ENCODE results near the gene AFF2.

The AFF2 gene

DNA sequence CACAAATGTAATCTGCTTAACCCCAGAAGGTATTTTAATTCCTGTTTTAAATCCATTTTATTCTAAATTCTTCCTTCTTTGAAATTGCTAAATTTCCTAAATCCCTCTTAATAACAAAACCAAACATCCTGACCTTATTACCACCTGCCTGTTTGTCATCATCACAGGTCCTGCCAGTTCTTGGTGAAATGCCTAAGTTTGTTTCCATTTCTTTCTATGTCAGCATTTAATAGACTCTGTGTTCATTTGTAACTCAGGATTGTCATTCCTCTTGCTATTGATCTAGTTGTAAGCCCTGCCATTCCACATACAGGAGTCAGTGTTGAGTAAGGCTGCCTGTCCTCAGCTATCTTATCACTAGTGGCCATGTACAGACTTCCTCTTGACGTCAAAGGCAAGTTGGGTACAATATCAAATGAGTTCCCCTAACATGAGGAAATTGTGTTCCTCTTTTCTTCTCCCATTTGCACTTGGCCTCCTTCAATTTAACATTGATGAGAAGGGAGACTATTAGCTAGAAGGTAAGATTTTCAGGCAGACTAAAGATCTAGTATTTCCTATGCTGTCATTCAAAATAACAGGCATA is 440.1 kb downstream of the AFF2 start:
- no peak for DNase-seq

DNA sequence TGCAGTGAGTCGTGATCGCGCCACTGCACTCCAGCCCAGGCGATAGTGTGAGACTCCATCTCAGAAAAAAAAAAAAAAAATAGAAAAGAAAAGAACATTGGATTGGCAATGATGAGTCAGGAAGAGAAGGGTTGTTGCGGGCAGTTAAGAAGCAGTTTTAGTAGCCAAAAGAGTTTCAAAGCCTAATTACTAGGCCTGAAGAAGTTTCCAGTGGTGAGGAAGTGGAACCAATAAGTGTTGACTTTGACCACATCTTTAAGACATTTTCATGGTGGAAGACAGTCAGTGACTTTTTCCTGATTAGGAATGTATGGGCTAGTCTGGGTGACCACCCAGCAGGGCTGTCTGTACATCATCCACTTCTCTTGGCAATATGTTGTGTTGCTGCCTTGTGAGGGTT is 442.3 kb downstream of the AFF2 start:
- no peak for DNase-seq

DNA sequence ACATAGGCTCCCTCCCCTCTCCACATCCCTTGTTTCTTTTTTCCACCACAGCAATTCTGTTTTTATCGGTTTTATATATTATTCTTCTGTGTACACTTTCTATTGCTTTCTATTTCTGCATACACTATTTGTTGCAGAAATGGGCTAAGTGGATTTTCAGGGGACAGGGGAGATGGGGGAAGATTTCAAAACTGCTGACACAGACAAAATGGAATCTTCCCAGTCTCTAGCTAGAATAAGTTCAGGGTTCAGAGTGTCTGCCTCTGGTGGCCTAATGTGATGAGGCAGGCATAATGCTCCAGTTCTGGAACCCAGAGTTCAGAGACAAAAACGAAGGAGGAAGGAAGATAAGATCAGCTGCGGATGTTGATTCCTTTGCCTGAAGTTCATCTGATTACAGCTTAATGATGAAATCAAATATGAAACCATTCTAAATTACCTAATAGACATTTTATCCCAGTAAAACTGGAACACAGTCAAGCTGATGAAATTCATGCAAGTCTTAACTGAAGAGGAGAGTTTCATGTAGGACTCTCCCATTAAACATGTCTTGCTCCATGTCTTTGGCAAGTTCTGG is 447.1 kb downstream of the AFF2 start:
- DNase-seq: no peak

DNA sequence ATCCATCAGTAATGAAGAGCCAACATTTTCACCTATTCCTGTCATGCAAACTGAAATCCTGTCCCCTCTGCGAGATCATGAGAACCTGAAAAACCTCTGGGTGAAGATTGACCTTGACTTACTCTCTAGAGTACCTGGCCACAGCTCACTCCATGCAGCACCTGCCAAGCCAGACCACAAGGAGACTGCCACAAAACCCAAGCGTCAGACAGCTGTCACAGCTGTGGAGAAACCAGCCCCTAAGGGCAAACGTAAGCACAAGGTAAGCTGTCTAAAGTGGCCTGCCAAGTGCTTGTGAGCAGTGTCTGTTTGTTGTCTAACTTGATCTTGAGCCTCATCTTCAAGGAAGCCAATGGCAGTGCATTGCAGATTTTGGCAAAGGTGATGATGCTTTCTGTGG is 455.9 kb downstream of the AFF2 start:
- no peak for DNase-seq

DNA sequence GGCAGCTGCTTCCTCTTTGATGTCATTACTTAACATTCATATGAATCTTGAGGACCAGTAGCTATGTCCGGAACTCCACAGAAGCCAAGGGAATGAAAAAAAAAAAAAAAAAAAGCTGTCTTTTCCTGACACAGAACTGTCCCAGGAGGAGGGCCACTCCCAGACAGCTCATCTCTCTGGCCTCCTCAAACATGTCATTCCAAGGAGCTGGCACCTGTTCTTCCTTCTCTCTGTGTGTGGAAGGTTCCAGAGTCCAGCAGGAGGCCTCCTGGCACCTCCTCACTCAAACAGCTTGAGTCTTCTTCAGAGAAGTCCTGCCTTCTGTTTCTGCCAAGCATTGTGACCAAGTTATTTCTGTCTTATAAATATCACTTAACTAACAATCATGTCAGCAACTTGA is 458.5 kb downstream of the AFF2 start:
- no peak for DNase-seq

DNA sequence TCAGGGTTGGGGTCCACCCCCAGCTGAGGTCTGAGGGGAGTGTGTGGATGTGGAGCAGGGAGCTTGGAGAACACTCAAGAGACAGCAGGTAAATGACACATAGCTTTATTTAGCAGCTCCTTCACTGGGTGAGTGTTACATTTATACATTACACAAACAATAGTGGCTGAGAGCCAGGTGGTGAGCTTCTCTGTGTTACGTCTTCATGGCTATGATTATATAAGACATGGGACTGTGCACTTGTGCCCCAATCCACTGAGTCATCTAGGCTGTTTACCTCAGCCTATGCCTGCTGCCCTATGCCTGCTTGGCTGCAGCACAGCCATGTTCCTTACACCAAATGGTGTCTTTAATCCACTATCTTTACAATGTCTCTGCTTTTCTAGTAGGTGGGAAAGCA is 459.6 kb downstream of the AFF2 start:
- no peak for DNase-seq

DNA sequence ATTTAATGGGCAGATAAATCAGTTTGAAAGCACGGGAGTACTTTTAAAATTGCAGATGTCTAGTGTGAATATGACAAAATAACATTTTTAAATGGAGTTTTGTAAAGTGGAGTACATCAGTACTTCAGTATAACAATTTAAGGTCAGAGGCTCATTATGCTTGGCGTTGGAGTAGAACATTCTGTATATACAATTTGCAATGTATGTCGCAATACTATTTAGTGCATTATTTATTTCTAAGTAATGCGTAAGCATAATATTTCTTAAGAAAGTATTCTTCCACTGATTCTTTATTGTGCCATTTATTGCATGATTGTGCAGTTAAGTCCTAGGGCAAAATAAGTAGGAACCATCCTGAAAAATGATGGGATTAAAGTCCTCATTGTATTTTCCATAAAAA is 461.6 kb downstream of the AFF2 start:
- no peak for DNase-seq

DNA sequence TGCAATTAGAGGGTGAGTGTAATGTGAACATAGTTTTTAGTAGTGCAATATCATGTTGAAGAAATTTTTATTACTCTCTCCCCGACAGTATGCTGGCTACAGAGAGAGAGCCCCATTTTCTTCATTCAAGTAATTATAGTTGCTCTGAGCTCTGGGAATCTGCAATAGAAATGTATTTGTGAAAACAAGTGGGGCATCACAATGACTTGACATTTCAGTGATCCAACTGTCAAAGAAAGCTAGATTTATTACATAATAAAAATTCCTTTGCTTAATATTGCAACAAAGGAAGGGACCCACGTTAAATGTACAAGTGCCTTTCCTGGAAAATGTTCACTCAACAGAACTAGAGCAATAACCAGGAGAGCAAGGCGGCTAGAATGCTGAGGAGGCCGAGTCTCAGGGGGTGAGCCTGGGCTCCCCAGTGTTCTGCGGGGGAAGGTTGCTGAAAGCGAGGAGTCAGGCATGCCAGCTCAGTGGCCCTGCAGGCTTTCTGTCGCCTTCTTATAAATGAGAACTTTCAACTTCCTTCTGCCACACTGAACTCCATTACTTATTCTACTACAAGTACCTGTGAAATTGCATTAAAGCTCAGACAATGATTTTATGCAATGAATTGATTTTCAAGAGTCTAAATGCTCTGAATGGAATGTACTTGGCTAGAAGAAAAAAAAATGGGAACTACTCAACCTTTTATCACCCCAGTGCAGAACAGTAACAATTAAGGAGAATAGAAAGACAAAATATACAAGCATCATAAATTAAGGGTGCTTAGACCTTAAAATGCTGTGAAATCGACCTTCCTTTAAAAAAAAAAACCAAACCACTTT is 476.4 kb downstream of the AFF2 start:
- no peak for DNase-seq

DNA sequence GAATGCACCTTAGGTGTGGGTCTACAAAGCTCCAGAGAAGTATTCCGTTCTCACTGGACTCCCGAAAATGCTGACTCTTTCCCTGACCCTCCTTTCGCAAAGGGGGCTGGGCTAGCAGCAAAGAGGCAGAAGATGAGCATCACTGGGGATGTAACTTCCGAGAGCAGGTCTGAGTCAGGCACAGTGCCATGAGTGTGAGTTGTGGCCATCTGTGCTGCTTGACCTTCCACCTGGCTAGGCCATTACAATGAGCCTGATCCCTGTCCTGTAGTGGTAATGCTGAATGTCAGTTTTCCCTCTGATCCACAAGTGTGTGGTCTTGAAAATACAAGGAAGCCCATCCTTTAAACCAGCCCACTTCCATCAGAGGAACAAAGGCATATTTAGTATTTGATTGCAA is 479.4 kb downstream of the AFF2 start:
- DNase-seq: no peak

DNA sequence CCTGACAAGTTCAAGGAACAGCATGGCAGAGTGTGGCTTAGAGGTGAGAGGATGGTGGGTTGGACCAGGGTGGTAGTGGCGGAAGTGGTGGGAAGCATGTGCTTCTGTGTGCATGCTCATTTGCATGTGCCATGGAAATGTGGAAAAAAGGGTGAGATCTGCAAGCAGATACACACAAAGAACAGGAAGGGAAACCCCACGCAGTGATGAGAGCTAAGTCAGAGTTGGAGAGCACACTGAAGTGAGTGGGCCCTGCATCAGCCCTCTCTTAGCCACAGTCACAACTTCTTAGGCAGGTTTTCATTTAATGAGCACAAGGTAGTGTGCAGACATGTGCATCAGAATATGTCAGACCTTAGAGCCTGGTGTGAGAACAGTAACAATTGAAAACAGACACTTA is 483.8 kb downstream of the AFF2 start:
- DNase-seq: no peak

DNA sequence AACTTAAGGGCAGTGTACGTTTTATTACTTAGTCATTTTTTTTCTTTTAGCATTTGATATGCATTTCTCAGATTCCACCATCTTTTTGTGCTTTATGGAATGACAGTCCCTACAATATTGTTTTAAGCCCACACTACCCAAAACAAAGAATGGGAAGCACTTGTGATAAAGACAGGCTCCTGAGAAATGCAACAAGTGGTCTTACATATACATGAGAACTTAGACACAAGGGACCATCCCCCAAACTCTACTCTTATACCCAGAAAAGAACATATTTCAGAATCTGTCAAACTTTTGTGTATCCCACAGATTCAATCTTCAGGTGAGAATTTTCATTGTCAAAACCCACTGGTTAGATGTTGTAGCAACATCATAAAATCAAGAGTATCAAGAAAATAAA is 491.1 kb downstream of the AFF2 start:
- DNase-seq: no peak

DNA sequence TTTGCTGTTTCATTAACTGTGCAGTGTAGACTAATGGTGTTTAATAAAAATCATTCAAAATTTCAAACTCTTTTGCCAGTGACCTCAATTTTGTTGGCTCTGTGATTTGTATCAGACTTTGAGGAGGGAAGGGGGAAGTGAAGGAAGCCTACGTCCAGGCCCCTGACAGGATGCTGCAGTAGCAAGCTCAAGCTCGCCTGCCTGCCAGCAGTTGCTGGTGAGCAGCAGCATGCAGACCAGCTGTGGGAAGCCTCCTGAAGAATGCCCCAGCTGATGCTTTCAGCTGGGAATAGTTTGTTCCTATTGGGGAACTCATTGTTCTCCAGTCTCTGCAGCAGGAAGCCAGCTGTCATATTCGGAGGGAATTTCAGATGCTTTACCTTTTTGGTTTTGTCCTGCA is 495.2 kb downstream of the AFF2 start:
- DNase-seq: no peak

DNA sequence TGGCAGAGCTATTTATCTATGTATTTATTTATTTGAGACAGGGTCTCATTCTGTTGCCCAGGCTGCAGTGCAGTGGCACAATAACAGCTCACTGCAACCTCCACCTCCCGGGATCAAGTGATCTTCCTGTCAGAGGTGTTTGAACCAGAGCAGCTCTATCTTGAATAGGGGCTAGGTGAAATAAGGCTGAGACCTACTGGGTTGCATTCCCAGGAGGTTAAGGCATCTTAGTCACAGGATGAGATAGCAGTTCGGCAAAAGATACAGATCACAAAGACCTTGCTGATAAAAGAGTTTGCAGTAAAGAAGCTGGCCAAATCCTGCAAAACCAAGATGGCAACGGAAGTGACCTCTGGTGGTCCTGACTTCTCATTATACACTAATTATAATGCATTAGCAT is 501.9 kb downstream of the AFF2 start:
- no peak for DNase-seq

DNA sequence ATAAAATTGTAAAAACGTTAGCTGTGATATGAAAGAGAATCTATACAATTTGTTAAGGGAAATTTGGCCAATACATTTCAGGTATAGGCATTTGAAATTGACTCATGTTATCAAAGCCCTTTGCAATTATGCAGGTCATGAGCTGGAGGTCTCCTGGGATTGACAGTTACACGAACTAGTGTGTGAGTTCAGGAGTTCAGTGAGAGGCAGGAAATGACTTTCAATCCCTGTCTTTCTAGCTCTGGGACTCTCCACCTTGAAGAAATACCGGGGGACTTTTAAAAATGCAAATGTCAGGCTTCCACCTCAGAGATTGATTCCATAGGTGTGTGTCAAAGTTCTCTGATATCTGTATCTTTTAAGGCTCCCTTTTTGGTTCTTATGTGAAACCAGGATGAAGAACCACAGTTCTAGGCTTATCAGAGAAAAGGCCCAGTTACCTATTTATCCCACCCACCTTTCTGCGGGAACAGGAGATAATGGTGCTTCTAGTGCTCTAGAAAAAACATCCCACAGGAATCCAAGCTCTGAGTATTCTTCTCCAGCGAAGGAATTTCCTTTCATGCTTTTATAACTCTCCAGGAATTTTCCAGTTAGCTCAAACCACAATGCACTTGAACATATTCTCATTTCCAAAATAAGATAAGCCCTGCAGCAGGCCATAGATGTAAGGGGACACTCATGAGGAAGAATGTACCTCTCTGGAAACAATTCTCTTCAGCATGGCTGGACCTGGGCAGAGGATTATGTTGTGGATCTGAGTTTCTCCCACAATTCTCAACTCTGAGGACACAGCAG is 503.6 kb downstream of the AFF2 start:
- DNase-seq: no peak

DNA sequence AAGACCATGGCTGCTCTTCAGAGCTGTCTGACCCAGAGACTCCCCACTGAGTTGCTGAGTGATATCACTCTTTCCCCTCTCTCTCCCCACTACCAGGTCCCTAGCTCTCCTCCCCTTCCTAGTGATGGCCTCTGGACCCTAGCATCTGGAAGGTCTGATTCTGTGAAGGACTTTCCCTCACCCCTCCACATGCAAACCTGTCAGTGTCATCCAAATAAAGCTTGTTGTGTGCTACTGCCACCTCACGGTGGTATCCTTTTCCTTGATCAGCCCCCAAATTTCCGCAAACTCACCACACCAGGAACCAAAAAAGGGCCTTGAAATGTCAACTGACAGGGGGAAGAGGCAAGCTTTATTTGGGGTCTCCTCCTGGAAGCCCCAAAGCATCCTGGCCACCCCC is 504.5 kb downstream of the AFF2 start:
- no peak for DNase-seq

DNA sequence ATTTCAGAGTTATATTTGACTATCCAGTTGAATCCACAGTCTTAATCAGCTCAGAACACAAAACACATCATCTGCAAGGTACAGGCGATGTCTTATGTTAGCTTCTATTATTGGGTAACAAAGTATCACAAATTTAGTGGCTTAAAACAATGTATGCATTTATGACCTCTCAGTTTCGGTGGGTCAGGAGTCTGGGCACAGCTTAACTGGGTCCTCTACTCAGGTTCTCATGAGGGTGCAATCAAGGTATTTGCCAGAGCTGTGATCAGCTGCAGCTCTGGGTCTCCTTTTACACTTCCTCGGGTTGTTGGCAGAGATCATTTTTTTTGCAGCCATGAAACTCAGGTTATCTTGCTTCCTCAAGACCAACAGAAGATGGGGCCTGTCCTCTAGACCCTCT is 505.8 kb downstream of the AFF2 start:
- DNase-seq: no peak

DNA sequence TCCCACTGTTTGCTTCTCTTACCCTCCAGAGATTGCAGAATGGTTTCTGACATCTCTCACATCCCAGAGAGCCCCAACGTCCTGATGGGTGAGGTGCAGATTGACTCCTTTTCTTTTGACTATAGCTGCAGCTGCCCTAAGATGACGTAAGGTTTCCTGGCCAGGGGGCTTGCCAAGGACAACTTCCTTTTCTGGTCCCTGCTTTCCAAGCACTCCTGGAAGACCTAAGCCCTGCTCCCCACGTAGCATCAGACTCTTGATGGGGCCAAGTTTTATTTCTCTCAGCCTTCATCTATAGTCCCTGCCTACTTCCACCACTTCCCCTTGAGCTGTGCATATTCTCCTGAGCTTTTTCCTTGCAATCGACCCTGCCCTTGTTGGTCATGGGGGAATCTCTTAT is 507.0 kb downstream of the AFF2 start:
- DNase-seq: no peak

DNA sequence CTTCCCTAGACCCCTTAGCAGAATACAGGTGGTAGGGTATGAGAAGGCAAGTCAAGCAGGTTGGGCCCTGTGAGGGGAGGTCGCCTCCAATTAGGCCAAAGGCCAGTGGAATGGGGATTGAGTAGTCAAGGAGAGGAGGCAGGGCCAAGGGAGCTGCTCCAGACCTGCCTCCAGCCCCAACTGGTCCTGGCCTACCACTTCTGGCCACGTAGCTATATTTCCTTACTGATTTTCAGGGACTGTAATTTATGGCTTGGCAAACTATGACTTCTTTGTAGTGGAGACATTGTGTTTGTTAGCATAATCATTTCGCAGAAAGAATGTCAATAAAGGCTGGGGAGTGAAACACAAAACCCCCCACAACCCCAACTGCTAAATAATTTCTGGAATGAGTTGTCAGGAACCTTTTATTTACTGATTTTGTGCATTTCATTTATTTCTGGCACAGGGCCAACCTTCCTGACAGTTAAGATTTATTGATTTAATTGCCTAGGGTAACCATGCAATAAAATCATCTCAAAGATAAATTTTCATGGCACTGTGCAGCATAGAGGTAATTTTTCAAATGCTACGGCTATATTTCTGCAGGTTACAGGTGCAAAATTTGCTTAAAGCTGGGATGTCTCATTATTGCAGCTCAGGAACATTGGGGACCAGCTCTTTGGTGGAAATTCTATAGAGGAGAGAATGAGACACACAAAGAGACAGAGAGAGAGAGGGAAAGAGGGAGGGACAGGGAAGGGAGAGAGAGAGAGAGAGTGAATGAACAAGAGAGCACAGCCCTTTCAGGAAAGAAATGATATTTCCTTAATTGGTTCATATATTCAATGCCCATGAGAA is 509.8 kb downstream of the AFF2 start:
- DNase-seq: no peak

DNA sequence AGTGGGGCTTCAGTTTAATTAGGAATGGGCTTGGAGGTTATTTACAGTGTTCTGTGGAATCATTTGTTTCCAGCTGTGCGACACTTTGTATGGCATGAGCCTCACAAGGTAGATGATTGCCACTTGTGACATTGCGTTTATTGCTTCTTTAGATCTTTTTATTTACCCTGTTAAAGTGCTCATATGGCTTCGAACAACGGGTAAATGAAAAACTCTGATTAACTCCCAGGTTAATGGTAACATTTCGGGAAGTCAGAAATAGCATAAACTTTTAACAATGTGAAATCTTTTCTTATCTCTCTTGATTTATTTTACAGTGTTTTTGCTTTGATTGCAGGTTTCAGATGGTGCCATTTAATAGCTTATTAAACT is 510.4 kb downstream of the AFF2 start:
- DNase-seq: no peak

DNA sequence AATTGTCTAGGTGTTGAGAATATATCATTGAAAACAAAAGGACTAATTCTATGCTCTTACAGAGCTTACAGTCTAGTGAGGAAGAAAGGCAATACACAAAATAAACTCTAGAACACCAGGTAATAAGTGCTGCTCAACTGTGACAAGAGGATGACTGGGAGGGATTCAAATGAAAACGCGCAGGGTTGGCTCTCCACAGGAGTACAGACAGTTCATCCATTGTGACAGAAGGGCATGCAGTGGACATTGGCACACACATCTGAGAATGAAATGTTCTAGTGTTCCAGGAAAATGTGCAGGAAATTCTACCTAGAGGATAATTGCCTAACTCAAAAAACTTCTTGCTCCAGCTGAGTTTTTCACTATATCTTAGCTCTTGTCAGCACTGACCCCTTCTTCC is 512.7 kb downstream of the AFF2 start:
- DNase-seq: no peak

DNA sequence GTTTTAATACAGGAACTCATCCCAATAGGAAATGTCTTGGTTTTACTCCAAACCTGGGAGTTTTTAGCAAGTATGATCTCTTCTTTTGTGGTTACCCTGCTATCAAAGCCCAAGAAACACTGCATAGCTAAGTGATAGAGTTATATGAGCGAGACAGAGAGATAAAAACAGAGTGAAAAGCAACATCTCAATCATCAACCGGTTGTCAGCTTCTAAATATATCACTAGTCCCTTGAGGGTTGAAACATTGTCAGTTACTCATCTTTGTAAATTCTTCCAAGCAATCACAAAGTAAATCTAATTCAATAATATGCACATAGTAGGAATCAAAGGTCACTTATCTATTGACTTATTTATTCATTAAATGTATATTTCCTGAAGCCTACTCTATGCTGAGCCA is 520.7 kb downstream of the AFF2 start:
- DNase-seq: no peak

DNA sequence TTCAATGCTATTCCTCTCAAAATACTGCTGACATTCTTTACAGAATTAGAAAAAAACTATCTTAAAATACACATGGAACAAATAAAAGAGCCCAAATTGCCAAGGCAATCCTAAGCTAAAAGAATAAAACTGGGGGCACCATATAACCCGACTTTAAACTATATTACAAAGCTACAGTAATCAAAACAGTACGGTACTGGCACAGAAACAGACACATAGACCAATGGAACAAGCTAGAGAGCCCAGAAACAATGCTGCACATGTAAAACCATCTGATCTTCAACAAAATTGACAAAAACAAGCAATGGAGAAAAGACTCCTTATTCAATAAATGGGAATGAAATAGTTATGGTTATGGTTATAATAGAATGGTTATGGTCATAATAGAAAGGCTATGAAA is 522.1 kb downstream of the AFF2 start:
- no peak for DNase-seq

DNA sequence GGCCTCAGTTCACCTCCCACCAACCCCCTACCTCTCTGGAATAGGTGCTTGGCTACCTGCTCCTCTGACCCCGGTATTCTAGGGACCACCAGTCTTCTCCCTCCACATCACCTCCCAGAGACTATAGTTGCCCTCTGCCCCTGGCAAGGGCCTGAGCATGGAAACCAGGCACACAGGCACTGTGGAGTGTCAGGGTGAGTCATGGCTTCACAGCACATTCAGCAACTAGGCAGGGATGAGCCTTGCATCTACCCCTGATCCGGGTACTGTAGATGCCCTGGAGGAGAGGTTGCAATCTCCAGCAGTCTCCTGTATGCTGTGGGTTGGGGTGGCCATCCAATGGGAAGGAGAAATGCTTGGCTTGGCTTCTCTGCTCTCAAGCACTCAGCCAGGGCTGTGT is 532.0 kb downstream of the AFF2 start:
- no peak for DNase-seq

All from NCI-H1092 (cell line).